ENCODE results near the gene ESRRA. TPM values are rescaled to one million over a fixed set of nuclear protein-coding genes. Genes with fewer than 3 reads are reported as not detected.
A peak's percentile ranks its signal among the peaks of the same experiment; 100 is the strongest.

ESRRA gene
- total and polyA plus RNA-seq, 2 of the 13 experiments (the other 11 are each of a cell fraction or from before 2014, with no cell fraction given) = 18.1 to 36.3 TPM

DNA sequence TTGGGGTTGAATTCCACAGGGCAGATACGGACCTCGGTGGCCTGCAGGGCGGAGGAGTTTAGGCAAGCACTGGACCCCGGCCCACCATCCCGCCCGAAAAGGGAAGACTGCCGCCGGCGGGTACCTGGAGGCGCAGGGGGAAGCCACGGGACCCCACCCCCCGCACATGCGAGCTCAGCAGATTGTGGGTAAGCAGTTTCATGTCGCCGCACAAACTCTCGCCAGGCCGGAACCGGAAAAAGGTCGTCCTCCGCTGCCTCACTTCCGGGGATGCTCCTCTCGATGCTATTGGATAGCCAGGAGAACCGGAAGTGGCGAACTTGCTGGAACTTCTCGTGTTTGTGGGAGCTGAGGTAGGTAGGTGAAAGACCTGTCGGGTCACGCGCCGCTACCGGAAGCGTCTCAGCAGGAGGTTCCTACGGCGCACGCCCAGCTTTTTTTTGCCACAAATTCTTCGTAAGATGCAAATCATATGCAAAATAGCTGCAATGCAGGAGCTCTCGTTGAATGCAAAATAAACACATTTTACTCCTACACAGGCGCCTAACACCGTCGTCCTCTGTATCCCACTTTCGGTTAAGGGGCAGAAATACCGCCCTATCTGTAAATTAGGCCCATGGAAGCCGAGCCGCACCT lies 12.1 kb downstream of the ESRRA start, which contains the start of gene TRMT112 (continued):
- TF ChIP-seq, protein P1, sequence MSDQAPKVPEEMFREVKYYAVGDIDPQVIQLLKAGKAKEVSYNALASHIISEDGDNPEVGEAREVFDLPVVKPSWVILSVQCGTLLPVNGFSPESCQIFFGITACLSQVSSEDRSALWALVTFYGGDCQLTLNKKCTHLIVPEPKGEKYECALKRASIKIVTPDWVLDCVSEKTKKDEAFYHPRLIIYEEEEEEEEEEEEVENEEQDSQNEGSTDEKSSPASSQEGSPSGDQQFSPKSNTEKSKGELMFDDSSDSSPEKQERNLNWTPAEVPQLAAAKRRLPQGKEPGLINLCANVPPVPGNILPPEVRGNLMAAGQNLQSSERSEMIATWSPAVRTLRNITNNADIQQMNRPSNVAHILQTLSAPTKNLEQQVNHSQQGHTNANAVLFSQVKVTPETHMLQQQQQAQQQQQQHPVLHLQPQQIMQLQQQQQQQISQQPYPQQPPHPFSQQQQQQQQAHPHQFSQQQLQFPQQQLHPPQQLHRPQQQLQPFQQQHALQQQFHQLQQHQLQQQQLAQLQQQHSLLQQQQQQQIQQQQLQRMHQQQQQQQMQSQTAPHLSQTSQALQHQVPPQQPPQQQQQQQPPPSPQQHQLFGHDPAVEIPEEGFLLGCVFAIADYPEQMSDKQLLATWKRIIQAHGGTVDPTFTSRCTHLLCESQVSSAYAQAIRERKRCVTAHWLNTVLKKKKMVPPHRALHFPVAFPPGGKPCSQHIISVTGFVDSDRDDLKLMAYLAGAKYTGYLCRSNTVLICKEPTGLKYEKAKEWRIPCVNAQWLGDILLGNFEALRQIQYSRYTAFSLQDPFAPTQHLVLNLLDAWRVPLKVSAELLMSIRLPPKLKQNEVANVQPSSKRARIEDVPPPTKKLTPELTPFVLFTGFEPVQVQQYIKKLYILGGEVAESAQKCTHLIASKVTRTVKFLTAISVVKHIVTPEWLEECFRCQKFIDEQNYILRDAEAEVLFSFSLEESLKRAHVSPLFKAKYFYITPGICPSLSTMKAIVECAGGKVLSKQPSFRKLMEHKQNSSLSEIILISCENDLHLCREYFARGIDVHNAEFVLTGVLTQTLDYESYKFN (CRISPR knock-in tag; conservative IDR thresholded peaks at IDR 0.05) = peak; percentile 20; the same call in 1 of the 2 replicates
- 0 out of 2 replicates have a peak, but pooled peaks have one; percentile 70 for TF ChIP-seq ZNF441 (CRISPR knock-in tag; IDR thresholded peaks at IDR 0.05; ENCODE audit: borderline replicate concordance)
- TF ChIP-seq ZEB1 (IDR thresholded peaks at IDR 0.05; ENCODE audit: insufficient replicate concordance, low read depth) = no peak
- TF ChIP-seq ZNF670 (CRISPR knock-in tag; IDR thresholded peaks at IDR 0.05; ENCODE audit: borderline replicate concordance) = peak; percentile 64; the same call in 1 of the 2 replicates
- no peak for TF ChIP-seq PAWR (CRISPR knock-in tag; IDR thresholded peaks at IDR 0.05; ENCODE audit: borderline replicate concordance)
- TF ChIP-seq, protein P2, sequence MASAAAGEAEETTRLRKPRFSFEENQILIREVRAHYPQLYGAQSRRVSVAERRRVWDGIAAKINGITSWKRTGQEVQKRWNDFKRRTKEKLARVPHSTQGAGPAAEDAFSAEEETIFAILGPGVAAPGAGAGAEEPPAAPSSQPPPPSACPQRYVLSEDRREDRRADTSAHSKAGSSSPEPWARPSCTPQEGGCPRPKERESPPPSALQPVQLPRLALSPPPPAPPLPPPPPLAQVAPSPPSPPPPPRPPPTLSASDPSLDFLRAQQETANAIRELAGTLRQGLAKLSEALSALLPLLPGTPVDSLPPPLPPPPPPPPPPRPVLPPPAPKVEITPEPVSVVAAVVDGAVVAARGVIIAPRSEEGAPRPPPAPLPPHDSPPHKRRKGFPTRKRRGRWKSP (CRISPR knock-in tag; IDR thresholded peaks at IDR 0.05) = peak; percentile 76; the same call in 1 of the 2 replicates
- TF ChIP-seq PAF1 (CRISPR knock-in tag; IDR thresholded peaks at IDR 0.05) = no peak
- 0 out of 2 replicates have a peak, but pooled peaks have one; percentile 36 for TF ChIP-seq EEA1 (CRISPR knock-in tag; IDR thresholded peaks at IDR 0.05; ENCODE audit: borderline replicate concordance)
- TF ChIP-seq, protein P3, sequence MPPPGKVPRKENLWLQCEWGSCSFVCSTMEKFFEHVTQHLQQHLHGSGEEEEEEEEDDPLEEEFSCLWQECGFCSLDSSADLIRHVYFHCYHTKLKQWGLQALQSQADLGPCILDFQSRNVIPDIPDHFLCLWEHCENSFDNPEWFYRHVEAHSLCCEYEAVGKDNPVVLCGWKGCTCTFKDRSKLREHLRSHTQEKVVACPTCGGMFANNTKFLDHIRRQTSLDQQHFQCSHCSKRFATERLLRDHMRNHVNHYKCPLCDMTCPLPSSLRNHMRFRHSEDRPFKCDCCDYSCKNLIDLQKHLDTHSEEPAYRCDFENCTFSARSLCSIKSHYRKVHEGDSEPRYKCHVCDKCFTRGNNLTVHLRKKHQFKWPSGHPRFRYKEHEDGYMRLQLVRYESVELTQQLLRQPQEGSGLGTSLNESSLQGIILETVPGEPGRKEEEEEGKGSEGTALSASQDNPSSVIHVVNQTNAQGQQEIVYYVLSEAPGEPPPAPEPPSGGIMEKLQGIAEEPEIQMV (CRISPR knock-in tag; IDR thresholded peaks at IDR 0.05; ENCODE audit: low read depth) = no peak
- TF ChIP-seq YY1 (IDR thresholded peaks at IDR 0.05; ENCODE audit: insufficient read depth, insufficient replicate concordance, low read depth, low read length) = peak; percentile 56
- TF ChIP-seq, protein P4, sequence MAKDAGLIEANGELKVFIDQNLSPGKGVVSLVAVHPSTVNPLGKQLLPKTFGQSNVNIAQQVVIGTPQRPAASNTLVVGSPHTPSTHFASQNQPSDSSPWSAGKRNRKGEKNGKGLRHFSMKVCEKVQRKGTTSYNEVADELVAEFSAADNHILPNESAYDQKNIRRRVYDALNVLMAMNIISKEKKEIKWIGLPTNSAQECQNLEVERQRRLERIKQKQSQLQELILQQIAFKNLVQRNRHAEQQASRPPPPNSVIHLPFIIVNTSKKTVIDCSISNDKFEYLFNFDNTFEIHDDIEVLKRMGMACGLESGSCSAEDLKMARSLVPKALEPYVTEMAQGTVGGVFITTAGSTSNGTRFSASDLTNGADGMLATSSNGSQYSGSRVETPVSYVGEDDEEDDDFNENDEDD (CRISPR knock-in tag; IDR thresholded peaks at IDR 0.05; ENCODE audit: borderline replicate concordance) = peak; percentile 37; the same call in 1 of the 2 replicates
- no peak for TF ChIP-seq ZNF562 (CRISPR knock-in tag; IDR thresholded peaks at IDR 0.05; ENCODE audit: borderline replicate concordance)
- TF ChIP-seq ZNF354B (CRISPR knock-in tag; IDR thresholded peaks at IDR 0.05) = no peak
- TF ChIP-seq TCF12 (IDR thresholded peaks at IDR 0.05) = no peak
- 0 out of 2 replicates have a peak, but pooled peaks have one; percentile 36 for TF ChIP-seq TCF12 (CRISPR knock-in tag; IDR thresholded peaks at IDR 0.05)
- TF ChIP-seq GATAD1 (CRISPR knock-in tag; IDR thresholded peaks at IDR 0.05) = peak; percentile 92
- TF ChIP-seq ZBTB8A (CRISPR knock-in tag; IDR thresholded peaks at IDR 0.05; ENCODE audit: borderline replicate concordance, low read depth) = no peak
- no peak for TF ChIP-seq KAT7 (CRISPR knock-in tag; IDR thresholded peaks at IDR 0.05; ENCODE audit: borderline replicate concordance)
- no peak for TF ChIP-seq SMARCC2 (IDR thresholded peaks at IDR 0.05)
- no peak for TF ChIP-seq ZNF121 (CRISPR knock-in tag; IDR thresholded peaks at IDR 0.05)
- no peak; the same call in 1 of the 2 replicates for TF ChIP-seq ZNF234 (CRISPR knock-in tag; conservative IDR thresholded peaks at IDR 0.05)
